Brain microvascular endothelial cell (primary cell): ENCODE measurements around the gene CAMK2D.

Source experiments
- DNase-seq: peaks from one replicate; pipeline ENCODE4 v3.0.0-alpha.2; 2020
- H3K27ac ChIP-seq: fragments of 250-450 bp; sonication (Bioruptor Pico); 2 replicates; pipeline ENCODE4 v1.5.1; 2020; ENCODE audit warnings: mild to moderate bottlenecking, moderate library complexity
- H3K27me3 ChIP-seq: fragments of 250-450 bp; sonication (Bioruptor Pico); replicated peaks from 2 replicates; pipeline ENCODE4 v1.5.1; 2020; ENCODE audit warnings: mild to moderate bottlenecking
- H3K36me3 ChIP-seq: fragments of 250-450 bp; sonication (Bioruptor Pico); replicated peaks from 2 replicates; pipeline ENCODE4 v1.5.1; 2020; ENCODE audit warnings: mild to moderate bottlenecking
- H3K4me3 ChIP-seq: 2 replicates; pipeline ENCODE4 v1.5.1; 2011; ENCODE audit warnings: low read depth, mild to moderate bottlenecking, control low read depth, low read length, moderate library complexity
- in situ Hi-C: cut with HindIII; loops from 2 replicates; pipeline ENCODE4 v1.10.0; 2017; ENCODE audit warnings: low sequenced_read_pairs, low pct_ligation_motif_present
- TF ChIP-seq, protein P1 (sequence below): IDR thresholded peaks from 2 replicates; pipeline ENCODE4 v1.5.1; 2011; ENCODE audit warnings: low read depth, mild to moderate bottlenecking, moderate library complexity, low read length, control low read depth, inconsistent platforms; ENCODE audit errors: missing control alignments

Gene CAMK2D

DNA sequence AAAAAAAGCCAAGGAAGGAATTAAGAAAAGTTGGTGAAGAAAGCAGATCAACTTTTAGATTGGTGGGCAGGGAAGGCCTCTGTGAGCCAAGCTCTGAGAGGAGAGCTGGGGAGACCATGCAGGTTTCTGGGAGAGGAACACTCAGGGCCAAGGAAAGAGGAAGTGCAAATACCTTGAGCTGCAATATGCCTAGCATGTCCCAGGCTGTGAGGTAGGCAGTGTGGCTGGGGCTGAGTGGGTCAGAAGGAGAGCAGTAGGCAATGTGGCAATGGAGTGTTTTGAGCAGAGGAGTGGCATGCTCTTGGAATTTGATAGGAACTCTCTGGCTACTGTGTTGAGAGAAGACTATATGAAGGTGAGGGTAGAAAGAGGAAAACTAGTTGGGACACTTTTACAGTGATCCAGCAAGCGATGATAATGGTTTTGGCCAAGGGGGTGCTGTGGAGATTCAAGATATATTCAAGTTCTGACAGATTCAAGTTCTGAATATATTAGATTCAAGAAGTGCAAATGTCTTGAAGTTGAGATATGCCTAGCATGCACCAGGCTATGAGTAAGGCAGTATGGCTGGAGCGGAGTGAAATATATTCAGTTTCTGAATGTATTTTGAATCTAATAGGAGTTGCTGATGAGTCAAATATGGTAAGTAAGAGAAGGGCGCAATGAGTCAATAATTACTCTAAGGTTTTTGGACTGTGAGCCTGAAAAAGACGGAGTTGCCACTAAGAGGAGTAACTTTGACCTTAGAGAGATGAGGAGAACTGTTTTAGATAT is 172.5 kb downstream of the CAMK2D start:
- no peak overlapping the region for H3K4me3 ChIP-seq
- TF ChIP-seq, protein P1, sequence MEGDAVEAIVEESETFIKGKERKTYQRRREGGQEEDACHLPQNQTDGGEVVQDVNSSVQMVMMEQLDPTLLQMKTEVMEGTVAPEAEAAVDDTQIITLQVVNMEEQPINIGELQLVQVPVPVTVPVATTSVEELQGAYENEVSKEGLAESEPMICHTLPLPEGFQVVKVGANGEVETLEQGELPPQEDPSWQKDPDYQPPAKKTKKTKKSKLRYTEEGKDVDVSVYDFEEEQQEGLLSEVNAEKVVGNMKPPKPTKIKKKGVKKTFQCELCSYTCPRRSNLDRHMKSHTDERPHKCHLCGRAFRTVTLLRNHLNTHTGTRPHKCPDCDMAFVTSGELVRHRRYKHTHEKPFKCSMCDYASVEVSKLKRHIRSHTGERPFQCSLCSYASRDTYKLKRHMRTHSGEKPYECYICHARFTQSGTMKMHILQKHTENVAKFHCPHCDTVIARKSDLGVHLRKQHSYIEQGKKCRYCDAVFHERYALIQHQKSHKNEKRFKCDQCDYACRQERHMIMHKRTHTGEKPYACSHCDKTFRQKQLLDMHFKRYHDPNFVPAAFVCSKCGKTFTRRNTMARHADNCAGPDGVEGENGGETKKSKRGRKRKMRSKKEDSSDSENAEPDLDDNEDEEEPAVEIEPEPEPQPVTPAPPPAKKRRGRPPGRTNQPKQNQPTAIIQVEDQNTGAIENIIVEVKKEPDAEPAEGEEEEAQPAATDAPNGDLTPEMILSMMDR: no peak
- no peak for DNase-seq
- in situ Hi-C loops: no loop called here
- H3K27ac ChIP-seq: no peak overlapping the region
- H3K36me3 ChIP-seq: no peaks in the 10 kb centered on the region
- no peaks in the 10 kb centered on the region for H3K27me3 ChIP-seq

DNA sequence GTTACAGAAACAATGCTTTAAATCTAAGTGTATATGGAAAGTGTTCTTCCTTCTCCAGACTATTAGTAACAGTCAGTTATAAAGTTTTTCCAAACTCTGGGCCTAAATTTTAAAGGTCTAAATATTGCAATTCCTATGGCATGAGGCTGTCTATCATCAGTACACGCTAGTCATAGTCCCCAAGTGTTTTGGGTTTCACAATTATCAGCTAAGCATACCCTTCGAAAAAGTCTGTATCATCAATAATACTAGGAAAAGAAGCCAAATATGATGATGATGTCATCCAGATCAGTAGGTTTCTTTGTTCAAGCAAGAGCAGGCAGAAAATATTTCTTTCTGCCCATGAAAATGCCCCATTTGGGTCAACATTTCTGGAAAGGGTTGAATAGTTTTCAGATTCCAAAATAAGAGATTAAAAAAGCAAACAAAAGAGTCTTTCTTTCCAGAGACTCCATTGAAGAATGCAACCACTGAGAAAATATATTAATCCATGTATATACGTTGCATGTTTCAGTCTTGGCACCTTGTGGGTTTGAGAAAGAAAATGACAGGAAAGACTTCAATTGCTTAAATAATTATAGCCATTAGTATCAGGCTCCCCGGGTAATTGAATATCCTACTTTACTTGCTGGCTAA is 173.8 kb downstream of the CAMK2D start:
- no peak for DNase-seq
- in situ Hi-C loops: no loop called here
- no peaks in the 10 kb centered on the region for H3K36me3 ChIP-seq
- H3K4me3 ChIP-seq: no peak overlapping the region
- TF ChIP-seq, protein P1: no peak
- H3K27ac ChIP-seq: no peak overlapping the region
- H3K27me3 ChIP-seq: no peaks in the 10 kb centered on the region

DNA sequence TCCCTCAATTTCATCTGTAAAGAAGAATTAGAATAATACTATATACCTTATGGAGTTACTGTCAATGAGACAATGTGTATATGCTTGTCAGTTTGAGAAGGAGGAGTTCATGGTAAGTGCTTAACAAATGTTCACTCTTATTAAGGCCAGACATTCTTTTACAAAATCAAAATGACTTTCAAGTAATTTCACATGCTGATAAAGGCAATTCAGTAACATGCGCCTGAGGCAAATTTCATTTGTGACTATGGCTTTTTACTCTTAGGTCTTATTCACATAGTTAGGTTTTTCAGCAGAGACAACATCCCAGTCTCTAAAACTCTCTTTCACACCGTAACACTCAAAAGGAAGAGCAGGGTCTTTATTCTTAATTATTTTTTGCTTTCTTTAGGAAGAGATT is 174.4 kb downstream of the CAMK2D start:
- H3K27ac ChIP-seq: no peak overlapping the region
- TF ChIP-seq, protein P1: no peak
- in situ Hi-C loops: no loop called here
- no peaks in the 10 kb centered on the region for H3K27me3 ChIP-seq
- H3K4me3 ChIP-seq: no peak overlapping the region
- DNase-seq: no peak
- no peaks in the 10 kb centered on the region for H3K36me3 ChIP-seq

DNA sequence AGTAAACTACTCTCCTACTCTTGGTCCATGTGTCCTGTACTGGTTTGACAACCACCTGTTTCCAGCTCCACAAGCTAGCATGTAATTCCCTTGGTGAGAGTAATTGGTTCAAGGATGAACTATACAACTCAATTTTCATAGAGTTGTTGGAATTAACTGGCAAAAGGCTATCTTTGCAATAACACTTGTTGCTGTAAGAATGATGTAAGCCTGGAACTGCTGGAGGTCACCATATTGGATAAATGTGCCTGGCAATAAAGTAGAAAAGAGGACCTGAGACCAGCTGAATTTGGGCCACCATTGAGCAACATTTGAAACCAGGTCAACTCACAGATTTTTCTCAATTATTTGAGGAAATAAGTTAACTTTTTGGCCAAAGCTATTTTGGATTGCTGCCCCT is 175.5 kb downstream of the CAMK2D start:
- H3K4me3 ChIP-seq: no peak overlapping the region
- DNase-seq: no peak
- TF ChIP-seq, protein P1: no peak
- in situ Hi-C loops: no loop called here
- H3K27me3 ChIP-seq: no peaks in the 10 kb centered on the region
- no peaks in the 10 kb centered on the region for H3K36me3 ChIP-seq
- no peak overlapping the region for H3K27ac ChIP-seq

DNA sequence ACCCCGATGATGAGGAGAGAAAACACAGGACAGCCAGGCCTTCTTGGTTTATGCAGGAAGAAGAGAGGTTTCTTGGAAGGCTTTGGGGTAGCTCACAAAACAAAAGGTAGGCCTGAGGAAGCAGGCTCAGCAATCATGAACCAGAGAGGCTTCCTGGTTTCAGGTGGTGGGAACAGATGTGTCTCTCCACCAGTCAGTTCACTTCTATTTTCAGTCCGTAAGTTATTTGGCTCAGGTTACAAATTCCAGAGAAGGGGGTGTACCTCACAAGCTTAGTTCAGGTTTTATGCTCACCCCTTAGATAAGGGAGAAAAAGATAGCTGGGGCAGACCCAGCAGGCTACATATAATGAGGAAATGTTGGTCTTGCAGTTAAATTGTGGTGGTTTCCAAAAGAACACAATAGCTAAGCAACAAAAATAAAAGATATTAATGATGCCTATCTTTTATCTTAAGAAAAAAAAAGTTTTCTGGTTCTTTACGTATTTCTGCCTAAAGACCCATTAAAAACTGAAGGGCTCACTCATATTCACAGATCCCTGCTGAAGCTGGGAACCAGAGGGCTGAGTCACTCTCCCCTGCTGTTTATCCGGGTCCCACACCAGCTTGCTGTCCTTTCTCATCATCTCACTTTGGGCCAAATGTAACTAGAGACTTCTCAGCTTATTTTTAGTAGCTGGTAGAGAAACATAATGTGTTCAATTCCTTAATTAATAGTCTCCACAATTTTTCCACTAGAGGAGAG is 177.0 kb downstream of the CAMK2D start:
- TF ChIP-seq, protein P1: no peak
- in situ Hi-C loops: no loop called here
- Histone ChIP-seq H3K4me3 (no peak overlapping the region), H3K27me3 (no peaks in the 10 kb centered on the region), H3K27ac (peak overlapping the region; percentile 29), H3K36me3 (no peaks in the 10 kb centered on the region)
- peak; percentile 93 for DNase-seq
